ENCODE data around the gene MLLT3. TPM values are rescaled to one million over a fixed set of nuclear protein-coding genes. Genes with fewer than 3 reads are reported as not detected.
"Not testable (repeated sequence)": the region's sequence is repeated elsewhere in the genome, so short reads cannot be mapped to it uniquely, and the experiment has no call there.

Gene MLLT3
- total RNA-seq (10 to 100 TPM; 37.2 to 47.1 TPM), total RNA-seq (61.5 to 96.3 reads per million in 2 donors)

DNA sequence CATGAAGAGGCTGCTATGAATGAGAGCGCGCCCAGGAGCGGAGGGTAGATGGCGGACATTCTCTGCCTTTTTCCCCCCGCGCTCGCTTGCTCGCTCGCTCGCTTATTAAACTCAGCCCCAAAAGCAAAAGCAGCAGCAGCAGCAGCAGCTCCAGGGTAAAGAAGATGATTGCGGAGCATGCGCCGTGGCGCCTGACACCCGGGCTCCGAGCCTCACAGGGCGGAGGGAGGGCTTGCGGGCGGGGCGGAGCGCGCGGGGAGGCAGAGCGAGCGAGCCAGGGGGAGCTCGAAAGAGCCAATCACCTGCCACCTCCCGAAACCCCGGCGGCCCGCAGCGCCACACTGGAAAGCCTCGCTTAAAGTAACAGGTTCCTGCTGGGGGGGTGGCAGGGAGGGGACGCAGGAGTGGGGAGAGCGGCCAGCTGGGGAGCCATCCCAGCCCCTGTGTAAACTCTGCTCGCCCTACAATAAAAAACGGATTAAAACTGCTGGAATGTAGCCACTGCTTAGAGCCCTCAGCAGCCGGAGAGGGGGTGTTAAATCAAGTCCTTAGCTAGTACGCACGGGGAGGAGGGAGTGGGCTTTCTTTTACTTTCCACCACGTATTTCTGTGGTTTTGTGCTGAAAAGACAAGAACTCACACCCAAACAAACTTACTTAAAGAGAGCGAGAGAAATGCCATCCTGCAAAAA lies at the start of gene MLLT3:
MLLT3 (minus strand) TSS at position 170 of the 691 bp plus-strand sequence.
- H3K9me3 ChIP-seq (ENCODE audit: control insufficient read depth, low read length, poor library complexity, severe bottlenecking) = no peaks in the 10 kb centered on the region
- peak; percentile 83 for ATAC-seq
- peak within 1 kb of the TSS; percentile 99 for H3K4me3 Mint-ChIP-seq
- H3K27ac Mint-ChIP-seq = peak within 1 kb of the TSS; percentile 97
- H3K4me1 Mint-ChIP-seq = peaks cover 44% of the 10 kb centered on the region
- H3K36me3 Mint-ChIP-seq (ENCODE audit: low read depth) = no peaks in the 10 kb centered on the region
- peak; percentile 95 to 96 (median 95) for DNase-seq
- H3K27me3 Mint-ChIP-seq = no peaks in the 10 kb centered on the region

DNA sequence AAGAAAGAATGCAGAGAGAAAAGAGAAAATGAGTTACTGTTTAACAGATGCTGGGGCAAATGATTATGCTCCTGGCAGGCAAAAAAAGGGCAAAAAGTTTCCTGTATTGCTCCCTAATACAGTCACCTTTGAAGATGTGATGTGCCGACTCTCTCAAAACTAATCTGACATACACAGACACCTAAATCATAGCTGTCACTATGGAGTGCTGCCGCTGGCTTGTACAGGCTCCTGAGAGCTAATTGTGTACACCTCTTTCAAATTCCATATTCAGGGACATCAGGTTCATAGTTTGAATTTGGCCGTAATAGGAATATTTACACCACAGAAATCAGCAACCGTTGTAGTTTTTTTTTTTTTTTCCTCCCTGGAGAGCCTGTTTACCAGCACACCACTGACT lies 49.3 kb upstream of the MLLT3 start:
- H3K36me3 Mint-ChIP-seq (ENCODE audit: low read depth) = no peaks in the 10 kb centered on the region
- H3K9me3 ChIP-seq (ENCODE audit: control insufficient read depth, low read length, poor library complexity, severe bottlenecking) = no peaks in the 10 kb centered on the region
- H3K27ac Mint-ChIP-seq = no peak overlapping the region
- DNase-seq (no peak), ATAC-seq (no peak)
- H3K4me1 Mint-ChIP-seq = peaks cover 2% of the 10 kb centered on the region
- H3K4me3 Mint-ChIP-seq = no peak overlapping the region
- H3K27me3 Mint-ChIP-seq = no peaks in the 10 kb centered on the region

DNA sequence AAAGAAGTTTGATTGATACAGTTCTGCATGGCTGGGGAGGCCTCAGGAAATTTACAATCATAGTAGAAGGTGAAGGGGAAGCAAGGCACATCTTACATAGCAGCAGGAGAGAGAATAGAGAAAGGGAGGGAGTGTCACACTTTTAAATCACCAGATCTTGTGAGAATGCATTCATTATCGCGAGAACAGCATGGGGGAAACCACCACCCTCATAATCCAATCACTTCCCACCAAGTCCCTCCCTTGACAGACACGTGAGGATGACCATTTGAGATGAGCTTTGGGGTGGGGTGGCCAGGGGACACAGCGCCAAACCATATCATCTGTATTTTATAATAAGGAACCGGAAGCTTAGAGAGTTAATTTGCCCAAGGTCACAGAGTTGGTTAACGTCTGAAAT lies 48.1 kb upstream of the MLLT3 start:
- Mint-ChIP-seq H3K27ac (no peak overlapping the region), H3K36me3 (ENCODE audit: low read depth) (no peaks in the 10 kb centered on the region), H3K4me1 (peaks cover 2% of the 10 kb centered on the region), H3K4me3 (no peak overlapping the region), H3K27me3 (peaks cover 5% of the 10 kb centered on the region)
- no peak for ATAC-seq
- H3K9me3 ChIP-seq (ENCODE audit: control insufficient read depth, low read length, poor library complexity, severe bottlenecking) = no peaks in the 10 kb centered on the region
- DNase-seq = no peak

DNA sequence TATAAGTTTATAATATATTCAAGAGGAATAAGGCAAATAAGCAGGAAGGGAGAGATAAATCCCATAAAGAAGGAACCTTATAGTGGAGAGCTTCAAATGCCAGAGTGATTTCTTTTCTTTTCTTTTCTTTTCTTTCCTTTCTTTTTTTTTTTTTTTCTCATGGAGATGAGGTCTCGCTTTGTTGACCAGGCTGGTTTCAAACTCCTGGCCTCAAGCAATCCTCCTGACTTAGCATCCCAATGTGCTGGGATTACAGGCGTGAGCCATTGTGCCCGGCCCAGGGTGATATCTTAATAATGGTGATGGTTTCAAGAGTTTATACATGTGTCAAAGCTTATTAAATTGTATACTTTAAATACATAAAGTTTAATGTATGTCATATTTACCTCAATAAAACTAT lies 42.2 kb upstream of the MLLT3 start:
- Mint-ChIP-seq H3K4me3 (no peak overlapping the region), H3K27me3 (peaks cover 5% of the 10 kb centered on the region), H3K4me1 (peaks cover 7% of the 10 kb centered on the region), H3K36me3 (ENCODE audit: low read depth) (no peaks in the 10 kb centered on the region), H3K27ac (no peak overlapping the region)
- no peaks in the 10 kb centered on the region for H3K9me3 ChIP-seq (ENCODE audit: control insufficient read depth, low read length, poor library complexity, severe bottlenecking)
- no peak for DNase-seq
- ATAC-seq = no peak

DNA sequence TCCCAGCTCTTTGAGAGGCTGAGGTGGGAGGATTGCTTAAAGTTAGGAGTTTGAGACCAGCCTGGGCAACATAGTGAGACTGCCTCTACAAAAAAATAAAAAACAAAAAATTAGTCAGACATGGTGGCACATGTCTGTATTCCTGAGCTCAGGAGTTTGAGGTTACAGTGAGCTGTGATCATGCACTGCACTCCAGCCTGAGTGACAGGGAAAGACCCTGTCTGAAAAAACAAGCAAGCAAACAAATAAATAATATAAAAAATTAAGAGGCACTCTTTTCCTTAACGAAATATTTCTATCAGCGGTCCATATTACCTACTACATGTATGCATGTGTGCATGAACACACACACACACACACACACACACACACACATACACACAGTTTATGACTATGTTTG lies 40.8 kb upstream of the MLLT3 start:
- Mint-ChIP-seq H3K36me3 (ENCODE audit: low read depth) (no peaks in the 10 kb centered on the region), H3K27me3 (peaks cover 5% of the 10 kb centered on the region), H3K4me3 (no peak overlapping the region), H3K27ac (no peak overlapping the region), H3K4me1 (peaks cover 5% of the 10 kb centered on the region)
- ATAC-seq (no peak), DNase-seq (no peak)
- no peaks in the 10 kb centered on the region for H3K9me3 ChIP-seq (ENCODE audit: control insufficient read depth, low read length, poor library complexity, severe bottlenecking)

DNA sequence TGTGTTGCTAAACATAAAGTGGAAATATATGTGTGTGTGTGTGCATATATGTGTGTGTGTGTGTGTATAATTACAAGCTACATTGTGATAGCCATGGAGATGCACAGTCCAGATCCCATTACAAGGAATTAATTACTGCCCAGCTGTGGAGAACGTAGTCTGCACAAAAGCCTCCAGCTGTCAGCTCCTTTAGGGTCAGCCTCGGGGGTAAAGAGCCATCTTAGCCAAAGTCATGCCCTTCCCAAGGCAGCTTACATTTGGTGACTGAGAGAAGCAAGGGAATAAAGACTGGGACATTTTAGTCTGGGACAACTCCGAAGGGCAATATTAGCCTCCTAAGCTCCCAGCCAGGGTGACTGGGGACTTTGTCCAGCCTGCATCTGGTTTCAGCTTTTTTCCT lies 39.9 kb upstream of the MLLT3 start:
- H3K36me3 Mint-ChIP-seq (ENCODE audit: low read depth) = no peaks in the 10 kb centered on the region
- H3K9me3 ChIP-seq (ENCODE audit: control insufficient read depth, low read length, poor library complexity, severe bottlenecking) = no peaks in the 10 kb centered on the region
- DNase-seq = no peak

DNA sequence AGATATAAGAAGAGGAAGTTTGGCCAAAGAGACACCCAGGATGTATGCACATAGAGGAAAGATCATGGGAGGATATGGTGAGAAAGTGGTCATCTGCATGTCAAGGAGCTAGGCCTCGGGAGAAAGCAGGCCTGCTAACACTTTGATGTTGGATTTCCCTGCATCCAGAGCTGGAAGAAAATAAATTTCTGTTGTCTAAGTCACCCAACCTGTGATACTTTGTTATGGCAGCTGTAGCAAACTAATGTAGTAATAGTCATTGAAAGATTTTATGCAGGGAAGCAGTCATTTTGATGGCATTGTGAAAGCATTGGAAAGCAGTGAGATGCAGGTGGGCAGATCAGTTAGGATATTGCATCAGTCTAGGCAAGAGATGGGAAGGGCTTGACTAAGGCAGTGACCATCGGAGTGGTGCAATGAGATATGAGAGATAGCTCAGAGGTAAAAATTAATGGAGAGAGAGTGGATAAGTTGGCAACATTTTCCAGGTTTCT lies 37.2 kb upstream of the MLLT3 start:
- peaks cover 10% of the 10 kb centered on the region for H3K4me1 Mint-ChIP-seq
- no peak overlapping the region for H3K4me3 Mint-ChIP-seq
- H3K27me3 Mint-ChIP-seq = no peaks in the 10 kb centered on the region
- H3K27ac Mint-ChIP-seq = no peak overlapping the region
- DNase-seq = no peak
- no peak for ATAC-seq
- no peaks in the 10 kb centered on the region for H3K36me3 Mint-ChIP-seq (ENCODE audit: low read depth)
- H3K9me3 ChIP-seq (ENCODE audit: control insufficient read depth, low read length, poor library complexity, severe bottlenecking) = no peaks in the 10 kb centered on the region

More for the DNA sequence above, 39.9 kb upstream of the MLLT3 start:
- ATAC-seq = no peak
- peaks cover 5% of the 10 kb centered on the region for H3K4me1 Mint-ChIP-seq
- H3K4me3 Mint-ChIP-seq = no peak overlapping the region
- no peak overlapping the region for H3K27ac Mint-ChIP-seq
- H3K27me3 Mint-ChIP-seq = peaks cover 5% of the 10 kb centered on the region

DNA sequence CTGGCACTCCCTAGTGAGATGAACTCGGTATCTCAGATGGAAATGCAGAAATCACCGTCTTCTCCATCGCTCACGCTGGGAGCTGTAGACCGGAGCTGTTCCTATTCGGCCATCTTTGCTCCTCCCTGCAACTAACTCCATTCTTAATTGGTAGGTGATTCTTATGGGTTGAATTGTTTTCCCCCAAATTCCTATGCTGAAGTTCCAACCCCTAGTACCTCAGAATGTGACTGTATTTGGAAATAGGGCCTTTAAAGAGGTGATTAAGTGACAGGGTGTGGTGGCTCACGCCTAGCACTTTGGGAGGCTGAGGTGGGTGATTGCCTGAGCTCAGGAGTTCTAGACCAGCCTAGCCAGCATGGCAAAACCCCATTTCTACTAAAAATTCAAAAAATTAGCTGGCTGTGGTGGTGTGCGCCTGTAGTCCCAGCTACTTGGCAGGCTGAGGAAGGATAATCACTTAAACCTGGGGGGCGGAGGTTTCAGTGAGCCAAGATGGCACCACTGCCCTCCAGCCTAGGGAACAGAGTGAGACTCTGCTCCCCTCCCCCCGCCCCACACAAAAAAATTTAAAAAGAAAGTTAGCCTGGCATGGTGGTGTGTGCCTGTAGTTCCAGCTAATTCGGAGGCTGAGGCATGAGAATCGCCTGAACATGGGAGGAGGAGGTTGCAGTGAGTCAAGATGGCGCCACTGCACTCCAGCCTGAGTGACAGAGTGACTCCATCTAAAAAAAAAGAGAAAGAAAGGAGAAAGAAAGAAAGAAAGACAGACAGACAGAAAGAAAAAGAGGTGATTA lies 36.6 kb upstream of the MLLT3 start:
- no peaks in the 10 kb centered on the region for H3K36me3 Mint-ChIP-seq (ENCODE audit: low read depth)
- H3K27me3 Mint-ChIP-seq = peaks cover 4% of the 10 kb centered on the region
- H3K4me3 Mint-ChIP-seq = no peak overlapping the region
- peaks cover 10% of the 10 kb centered on the region for H3K4me1 Mint-ChIP-seq
- ATAC-seq (peak; percentile 53), DNase-seq (no peak)
- H3K9me3 ChIP-seq (ENCODE audit: control insufficient read depth, low read length, poor library complexity, severe bottlenecking) = no peaks in the 10 kb centered on the region
- no peak overlapping the region for H3K27ac Mint-ChIP-seq

DNA sequence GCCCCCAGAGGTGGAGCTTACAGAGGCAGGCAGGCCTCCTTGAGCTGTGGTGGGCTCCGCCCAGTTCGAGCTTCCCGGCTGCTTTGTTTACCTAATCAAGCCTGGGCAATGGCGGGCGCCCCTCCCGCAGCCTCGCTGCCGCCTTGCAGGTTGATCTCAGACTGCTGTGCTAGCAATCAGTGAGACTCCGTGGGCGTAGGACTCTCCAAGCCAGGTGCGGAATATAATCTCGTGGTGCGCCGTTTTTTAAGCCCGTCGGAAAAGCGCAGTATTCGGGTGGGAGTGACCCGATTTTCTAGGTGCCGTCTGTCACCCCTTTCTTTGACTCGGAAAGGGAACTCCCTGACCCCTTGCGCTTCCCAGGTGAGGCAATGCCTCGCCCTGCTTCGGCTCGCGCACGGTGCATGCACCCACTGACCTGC lies 36.0 kb upstream of the MLLT3 start:
- H3K4me1 Mint-ChIP-seq; ATAC-seq; H3K4me3 Mint-ChIP-seq; H3K9me3 ChIP-seq (ENCODE audit: control insufficient read depth, low read length, poor library complexity, severe bottlenecking); H3K27ac Mint-ChIP-seq; H3K36me3 Mint-ChIP-seq (ENCODE audit: low read depth); H3K27me3 Mint-ChIP-seq: not testable (repeated sequence)
- DNase-seq = peak; percentile 5 to 36 (median 13)

DNA sequence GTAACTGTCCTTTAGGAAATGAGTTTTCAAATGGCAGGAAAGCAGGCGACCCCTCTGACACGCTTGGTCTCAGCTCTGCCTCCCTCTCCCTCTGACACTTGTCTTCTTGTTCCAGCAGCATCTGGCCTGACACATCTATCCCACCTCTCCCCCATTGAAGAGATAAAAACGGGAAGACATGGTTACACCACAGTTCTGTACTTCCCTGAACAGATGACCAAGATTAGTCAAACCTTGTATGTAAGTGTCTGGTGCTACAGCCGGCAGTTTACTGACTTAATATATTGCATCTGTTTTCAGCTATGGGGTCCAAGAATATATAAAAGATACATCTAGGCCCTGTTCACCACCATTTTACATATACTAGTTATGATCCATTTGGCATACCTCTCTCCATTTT lies 29.6 kb upstream of the MLLT3 start:
- no peaks in the 10 kb centered on the region for H3K9me3 ChIP-seq (ENCODE audit: control insufficient read depth, low read length, poor library complexity, severe bottlenecking)
- DNase-seq (no peak), ATAC-seq (no peak)
- peaks cover 5% of the 10 kb centered on the region for H3K4me1 Mint-ChIP-seq
- H3K27me3 Mint-ChIP-seq = peaks cover 13% of the 10 kb centered on the region
- no peak overlapping the region for H3K4me3 Mint-ChIP-seq
- H3K36me3 Mint-ChIP-seq (ENCODE audit: low read depth) = no peaks in the 10 kb centered on the region
- H3K27ac Mint-ChIP-seq = no peak overlapping the region

DNA sequence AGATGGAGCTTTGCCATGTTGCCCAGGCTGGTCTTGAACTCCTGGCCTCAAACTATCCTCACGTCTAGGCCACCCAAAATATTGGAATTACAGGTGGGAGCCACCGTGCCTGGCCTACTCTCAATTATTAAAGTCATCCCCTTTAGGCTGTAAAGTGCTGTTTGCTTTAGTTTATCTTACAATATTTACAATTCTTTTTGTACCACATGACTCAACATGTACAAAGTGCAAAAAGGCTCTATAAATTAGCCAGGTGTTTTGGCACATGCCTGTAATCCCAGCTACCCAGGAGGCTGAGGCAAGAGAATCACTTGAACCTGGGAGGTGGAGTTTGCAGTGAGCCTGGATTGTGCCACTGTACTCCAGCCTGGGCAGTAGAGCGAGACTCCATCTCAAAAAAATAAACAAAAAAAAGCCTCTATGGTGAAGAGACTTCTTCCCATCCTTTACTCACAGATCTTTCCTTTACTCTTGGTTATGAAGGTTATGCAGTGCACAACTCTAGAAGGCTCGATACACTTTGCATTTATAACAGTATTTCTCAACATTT lies 28.5 kb upstream of the MLLT3 start:
- H3K27ac Mint-ChIP-seq = no peak overlapping the region
- ATAC-seq = no peak
- H3K36me3 Mint-ChIP-seq (ENCODE audit: low read depth) = no peaks in the 10 kb centered on the region
- peaks cover 5% of the 10 kb centered on the region for H3K4me1 Mint-ChIP-seq
- H3K27me3 Mint-ChIP-seq = peaks cover 15% of the 10 kb centered on the region
- no peak for DNase-seq
- H3K9me3 ChIP-seq (ENCODE audit: control insufficient read depth, low read length, poor library complexity, severe bottlenecking) = no peaks in the 10 kb centered on the region
- H3K4me3 Mint-ChIP-seq = no peak overlapping the region

DNA sequence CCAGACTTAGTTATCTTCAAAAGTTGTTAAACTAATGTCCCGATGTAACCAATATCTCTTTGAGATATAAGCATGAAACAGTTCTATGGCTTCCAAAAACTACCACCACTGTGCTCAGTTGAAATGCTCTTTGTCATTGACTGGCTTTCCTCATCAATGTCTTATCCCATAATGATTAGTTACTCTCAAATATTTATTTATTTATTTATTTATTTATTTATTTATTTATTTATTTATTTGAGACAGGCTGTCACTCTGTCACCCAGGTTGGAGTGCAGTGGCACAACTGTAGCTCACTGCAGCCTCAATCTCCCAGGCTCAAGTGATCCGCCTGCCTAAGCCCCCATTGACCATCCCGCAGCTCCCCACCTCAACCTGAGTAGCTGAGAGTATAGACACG lies 28.0 kb upstream of the MLLT3 start:
- no peak for ATAC-seq
- H3K36me3 Mint-ChIP-seq (ENCODE audit: low read depth) = no peaks in the 10 kb centered on the region
- H3K4me3 Mint-ChIP-seq = no peak overlapping the region
- H3K27me3 Mint-ChIP-seq = peaks cover 15% of the 10 kb centered on the region
- no peaks in the 10 kb centered on the region for H3K9me3 ChIP-seq (ENCODE audit: control insufficient read depth, low read length, poor library complexity, severe bottlenecking)
- H3K4me1 Mint-ChIP-seq = peaks cover 5% of the 10 kb centered on the region
- H3K27ac Mint-ChIP-seq = no peak overlapping the region
- DNase-seq = no peak

DNA sequence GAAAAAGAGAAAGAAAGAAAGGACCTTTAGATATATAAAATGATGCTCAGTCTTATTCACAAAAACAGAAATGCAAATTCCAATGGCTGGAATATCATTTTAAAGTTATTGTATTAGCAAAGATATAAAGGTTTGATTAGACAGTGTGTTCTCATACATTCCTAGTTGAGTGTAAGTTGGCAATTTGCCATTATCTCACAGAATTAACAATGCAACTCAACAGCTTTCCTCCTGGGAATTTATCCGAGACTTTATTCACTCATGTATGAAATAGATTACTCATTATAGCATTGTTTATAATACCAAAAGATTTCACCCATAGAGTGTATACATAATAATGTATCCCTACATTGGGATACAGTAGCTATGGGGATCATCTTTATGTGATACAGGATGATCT lies 27.1 kb upstream of the MLLT3 start:
- Mint-ChIP-seq H3K27ac (no peak overlapping the region), H3K4me3 (no peak overlapping the region), H3K4me1 (no peaks in the 10 kb centered on the region), H3K27me3 (peaks cover 15% of the 10 kb centered on the region), H3K36me3 (ENCODE audit: low read depth) (no peaks in the 10 kb centered on the region)
- ATAC-seq (no peak), DNase-seq (no peak)
- no peaks in the 10 kb centered on the region for H3K9me3 ChIP-seq (ENCODE audit: control insufficient read depth, low read length, poor library complexity, severe bottlenecking)
